GM19238 (cell line): Measurements from ENCODE around the gene SLC6A6.

Experiments used
- DNase-seq: peaks from one replicate; pipeline ENCODE4 v3.0.0; 2011; ENCODE audit warnings: low spot score; ENCODE audit not compliant: insufficient read length

SLC6A6 gene

DNA sequence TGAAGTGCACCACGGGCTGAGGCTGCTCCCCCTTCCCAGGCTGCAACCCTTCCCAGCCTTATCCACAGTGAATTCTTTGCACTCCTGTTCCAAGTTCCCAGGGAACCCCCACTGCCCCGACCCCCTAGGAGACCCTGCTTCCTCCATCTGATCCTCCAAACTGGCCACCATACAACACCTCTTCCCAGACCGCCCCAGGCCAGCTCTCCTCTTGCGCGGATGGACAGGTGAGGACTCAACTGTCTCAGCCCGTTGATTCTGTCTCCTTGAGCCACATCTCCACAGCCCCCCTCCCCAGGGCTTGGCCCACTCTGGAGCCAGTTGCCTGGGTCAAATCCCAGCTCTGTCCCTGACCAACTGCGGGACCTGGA lies 116.0 kb downstream of the SLC6A6 start:
- no peak for DNase-seq

GRCh38 chr3:14518893-14519292 lies 116.5 kb downstream of the SLC6A6 start:
- DNase-seq = no peak

DNA sequence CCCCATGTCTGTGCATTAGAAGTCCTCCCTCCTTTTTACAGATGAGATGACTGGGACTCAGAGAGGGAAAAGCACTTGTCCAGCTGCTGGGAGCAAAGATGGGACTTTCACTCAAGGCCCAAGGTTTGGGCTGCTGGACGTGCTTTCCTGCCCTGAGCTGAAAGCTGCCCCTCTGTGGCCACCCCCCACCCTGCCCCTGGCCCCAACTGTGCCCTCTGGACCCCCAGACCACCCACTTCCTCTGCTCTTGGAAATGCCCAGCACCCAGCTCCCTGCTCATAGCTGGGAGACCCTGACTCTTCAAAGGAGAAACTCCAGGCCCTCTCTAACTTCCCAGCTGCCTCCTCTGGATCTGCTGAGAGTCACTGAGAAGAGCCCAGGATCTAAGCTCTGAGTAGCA lies 117.0 kb downstream of the SLC6A6 start:
- DNase-seq = no peak

- DNase-seq = no peak
Observed at GRCh38 chr3:14520149-14520548, 117.7 kb downstream of the SLC6A6 start.

DNA sequence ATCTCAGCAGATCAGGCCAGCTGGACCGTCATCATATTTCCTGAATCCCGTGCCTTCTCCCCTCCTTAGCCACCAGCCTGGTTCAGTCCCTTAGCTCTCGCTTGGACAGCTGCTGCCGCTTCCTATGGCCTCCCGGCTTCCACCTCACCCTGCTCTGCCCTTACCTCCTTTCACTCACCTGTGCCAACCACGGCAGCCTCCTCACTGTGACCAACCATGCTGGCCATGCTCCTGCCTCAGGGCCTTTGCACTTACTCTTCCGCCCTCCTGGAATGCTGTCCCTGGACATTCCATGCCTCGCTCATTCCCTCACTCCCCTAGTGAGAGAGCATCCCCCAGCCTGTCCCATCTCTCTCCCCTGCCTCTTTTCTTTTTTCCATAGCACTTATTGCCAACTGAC lies 118.6 kb downstream of the SLC6A6 start:
- DNase-seq = no peak

DNA sequence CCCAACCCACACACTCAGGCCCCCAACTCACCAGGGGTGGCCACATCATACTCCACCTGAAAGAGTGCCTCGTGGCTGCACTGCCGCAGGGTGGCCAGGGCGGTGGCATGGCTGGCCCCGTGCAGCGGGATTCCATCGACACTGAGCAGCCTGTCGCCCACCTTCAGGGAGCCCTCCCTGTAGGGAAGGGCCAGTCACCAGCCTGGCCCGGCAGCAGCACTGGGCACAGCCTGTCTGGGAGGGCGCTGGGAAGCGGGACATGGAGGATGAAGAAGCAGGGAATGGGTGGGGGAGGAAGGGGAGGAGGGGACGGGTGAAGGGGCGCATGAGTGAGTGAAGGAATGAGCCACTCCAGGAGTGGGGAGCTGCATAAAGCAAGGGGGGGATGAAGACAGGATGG lies 119.2 kb downstream of the SLC6A6 start:
- DNase-seq = no peak

DNA sequence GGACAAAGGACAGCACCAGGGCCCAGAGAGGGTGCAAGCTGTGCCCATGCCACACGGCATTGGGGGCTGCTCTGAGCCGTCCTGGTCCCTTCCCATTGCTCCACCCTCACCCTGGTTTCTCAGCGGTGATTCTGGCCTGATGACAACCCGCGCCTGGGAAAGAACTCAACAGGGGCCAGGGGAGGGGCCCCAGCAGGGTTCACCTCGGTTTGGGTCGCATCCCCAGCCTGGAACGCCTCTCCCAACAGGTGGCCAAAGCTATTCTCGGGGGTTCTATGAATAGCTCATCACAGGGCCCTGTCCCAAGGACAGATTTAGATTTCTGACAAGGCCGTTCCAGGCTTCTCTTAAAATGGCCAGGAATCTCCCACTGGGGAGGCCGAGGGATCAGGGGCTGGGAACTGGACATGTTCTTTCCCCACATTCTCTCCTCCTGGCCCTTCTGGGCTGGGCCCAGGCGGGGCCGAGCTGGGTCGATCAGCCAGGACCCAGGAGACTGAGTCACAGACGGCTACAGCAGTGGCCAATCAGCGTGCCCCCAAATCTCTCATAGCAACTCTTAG lies 119.8 kb downstream of the SLC6A6 start:
- DNase-seq = no peak

DNA sequence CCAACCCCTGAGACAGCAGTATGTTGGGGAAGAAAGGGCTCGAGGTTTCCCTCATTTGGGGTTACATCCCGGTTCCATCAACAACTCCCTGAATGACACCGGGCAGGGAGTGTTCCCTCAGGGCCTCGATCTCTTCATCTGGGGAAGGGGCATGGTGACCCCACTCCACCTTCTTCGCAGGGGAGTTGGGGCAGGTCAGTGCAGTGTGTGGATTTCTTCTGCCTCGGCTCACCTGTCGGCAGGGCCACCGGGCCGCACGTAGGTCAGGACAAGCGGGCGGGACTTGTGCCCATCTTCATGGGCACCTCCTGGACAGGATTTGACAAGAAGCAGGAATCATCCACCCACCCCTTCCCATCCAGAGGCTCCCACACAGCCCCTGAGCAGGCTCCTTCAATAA lies 120.4 kb downstream of the SLC6A6 start:
- DNase-seq = no peak

DNA sequence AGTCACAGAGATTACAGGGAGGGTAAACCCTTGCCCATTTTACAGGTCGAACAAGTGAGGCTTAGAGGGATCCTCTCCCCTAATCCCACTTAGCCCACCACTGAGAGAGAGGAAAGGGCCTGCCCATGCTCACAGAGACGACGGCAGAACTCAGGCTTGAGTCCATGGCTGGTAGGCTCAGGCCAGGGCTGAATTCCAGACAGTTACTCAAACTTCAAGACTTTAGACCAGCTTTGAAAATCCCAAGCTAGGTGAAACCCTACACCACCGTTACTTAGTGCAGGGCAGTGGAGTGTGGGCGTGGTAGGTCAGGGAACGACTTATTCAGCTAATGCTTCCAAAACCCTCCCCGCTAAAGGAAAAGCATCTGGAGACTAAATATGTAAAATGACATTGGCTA lies 121.4 kb downstream of the SLC6A6 start:
- DNase-seq = no peak

GRCh38 chr3:14524311-14524711 lies 121.9 kb downstream of the SLC6A6 start:
- DNase-seq = no peak

GRCh38 chr3:14524920-14525660 lies 122.7 kb downstream of the SLC6A6 start:
- no peak for DNase-seq

DNA sequence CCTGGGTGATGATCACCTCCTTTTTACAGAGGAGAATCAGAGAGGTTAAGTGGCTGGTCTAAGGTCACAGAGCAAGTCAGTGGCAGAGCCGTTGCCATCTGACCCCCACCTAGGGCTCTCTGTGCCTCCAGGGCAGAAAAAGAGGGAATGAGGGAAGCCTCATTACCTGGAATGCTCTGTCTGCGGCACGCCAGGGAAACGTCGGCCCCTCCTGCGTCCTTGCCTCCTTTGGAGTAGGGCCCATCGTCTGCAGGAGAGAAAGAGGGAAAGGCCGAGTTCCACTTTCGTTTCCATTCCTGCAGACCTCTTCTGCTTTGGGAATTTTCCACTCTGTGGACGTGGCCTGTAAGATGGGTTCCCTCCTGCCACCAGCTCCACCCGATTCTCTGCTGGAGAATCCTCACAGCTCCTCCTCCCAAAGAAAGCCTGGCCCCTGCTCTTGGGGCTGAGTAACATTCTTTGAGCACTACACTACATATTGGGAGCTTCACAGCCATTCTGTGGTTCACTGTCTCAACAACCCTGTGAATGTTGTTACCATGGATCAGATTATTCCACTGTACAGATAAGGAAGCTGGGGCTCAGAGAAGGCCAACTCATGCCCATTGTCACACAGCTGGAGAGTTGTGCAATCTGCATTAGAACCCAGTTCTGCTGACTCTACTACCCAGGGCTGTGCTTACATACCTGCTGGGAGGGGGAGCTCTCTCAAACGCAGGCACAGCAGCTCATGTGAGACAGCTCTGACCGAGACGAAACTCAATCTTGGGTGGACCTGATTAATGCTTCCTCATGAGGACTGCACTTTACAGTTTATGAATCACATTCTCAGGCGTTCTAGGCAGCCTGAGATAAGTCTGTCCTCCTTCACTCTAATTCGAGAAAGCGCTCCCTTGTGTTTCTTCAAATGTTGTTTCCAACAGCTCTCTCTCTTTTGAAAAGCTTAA lies 123.6 kb downstream of the SLC6A6 start:
- DNase-seq = no peak

DNA sequence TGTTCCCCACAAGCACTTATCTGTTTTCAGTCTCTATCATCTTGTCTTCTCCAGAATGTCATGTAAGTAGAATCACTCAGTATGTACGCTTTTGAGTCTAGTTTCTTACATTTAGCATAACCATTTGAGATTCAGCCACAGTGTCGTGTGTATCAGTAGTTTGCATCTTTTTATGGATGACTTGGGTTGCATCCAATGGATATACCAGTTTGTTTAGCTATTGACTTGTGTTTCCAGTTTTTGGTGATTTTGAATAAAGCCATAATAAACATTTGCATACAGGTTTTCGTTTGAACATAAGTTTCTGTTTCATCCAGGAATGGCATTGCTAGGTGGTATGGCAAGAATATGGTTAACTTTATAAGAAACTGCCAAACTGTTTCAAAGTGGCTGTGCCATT lies 125.7 kb downstream of the SLC6A6 start:
- no peak for DNase-seq

DNA sequence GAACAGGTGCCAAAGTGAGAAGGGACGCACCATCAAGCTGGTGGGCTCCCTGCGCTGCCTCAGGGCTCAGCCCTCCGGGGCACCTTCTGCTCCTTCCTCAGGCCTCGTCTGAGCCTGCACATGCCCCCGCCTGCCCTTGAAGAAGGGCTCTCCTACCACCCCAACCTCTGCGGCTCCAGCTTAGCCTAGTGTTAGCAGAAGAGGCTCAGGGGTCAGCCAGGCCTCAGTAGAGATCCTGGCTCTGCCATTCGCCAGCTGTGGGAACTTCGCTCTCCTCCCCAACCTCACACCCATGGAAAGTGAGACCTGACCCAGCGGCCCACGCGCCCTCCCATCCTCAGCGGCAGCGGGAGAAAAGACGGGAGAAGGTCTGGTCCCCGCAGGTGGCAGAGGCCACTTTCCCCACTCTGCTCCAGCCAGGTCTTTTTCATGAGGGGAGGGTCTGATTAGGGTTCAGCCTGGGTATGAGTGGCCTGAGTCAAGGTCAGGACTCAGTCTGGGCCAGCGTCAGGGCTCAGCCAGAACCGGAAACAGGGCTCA lies 129.5 kb downstream of the SLC6A6 start:
- no peak for DNase-seq

GRCh38 chr3:14532691-14533456 lies 130.5 kb downstream of the SLC6A6 start:
- DNase-seq = no peak

GRCh38 chr3:14533457-14533958 lies 131.1 kb downstream of the SLC6A6 start:
- DNase-seq = no peak

DNA sequence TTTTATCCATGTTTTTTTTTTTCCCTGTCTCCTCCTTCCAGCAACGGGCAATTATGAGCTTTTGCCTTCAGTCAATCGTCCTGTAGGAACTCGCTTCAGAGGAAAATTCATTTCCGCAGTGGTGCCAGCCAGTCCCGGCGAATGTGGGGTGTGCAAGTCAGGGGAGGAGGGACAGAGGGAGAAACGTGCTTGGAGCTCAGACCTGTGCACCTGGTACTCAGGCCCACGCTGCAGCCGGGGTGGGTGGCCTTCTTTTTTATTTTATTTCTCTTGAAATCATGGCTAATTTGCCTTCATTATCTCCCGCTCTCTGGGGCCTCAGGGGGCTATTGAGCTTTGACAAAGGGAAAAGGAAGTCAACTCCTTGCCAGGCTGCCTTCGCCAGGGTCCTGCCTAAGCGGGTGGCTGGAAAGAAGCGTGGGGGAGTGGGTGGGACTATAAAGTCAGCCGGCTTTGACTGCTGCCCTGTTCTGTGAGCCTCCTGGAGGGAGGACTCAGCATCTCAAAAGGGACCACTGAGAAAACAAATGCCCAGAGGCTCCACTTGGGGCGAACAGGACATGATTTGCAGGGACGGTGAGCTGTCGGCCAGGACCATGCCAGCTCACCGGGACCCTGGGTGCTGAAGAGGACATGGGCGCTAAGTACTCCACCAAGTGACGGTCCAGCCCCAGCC lies 132.2 kb downstream of the SLC6A6 start:
- no peak for DNase-seq

GRCh38 chr3:14535616-14536015 lies 133.2 kb downstream of the SLC6A6 start:
- no peak for DNase-seq

- DNase-seq = no peak
Observed at GRCh38 chr3:14536055-14536815, 133.8 kb downstream of the SLC6A6 start.
